ENCODE results near the gene L3MBTL4.

DNA sequence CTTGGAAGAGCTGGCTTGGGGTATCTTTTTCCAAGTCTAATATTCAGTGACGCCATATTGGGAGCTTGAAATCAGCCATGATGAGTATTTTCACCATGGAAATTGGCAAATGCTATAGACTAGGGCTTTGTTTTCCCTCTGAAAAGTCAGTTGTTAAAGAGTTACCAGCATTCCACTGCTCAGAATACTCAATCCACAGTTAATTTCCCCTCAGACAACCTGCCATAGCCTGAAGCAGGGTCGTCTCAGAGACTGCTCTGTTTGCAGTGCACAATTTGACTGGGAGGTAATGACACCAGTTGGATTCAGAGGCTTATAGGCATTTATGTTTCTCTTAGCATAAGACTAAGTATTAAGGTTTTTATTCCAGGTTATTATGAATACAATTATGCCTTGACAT, 483.9 kb downstream of the L3MBTL4 start:
- TF ChIP-seq GATA2 (IDR thresholded peaks at IDR 0.05; ENCODE audit: low read depth, low read length): no peak
- no peak for TF ChIP-seq GATA3 (IDR thresholded peaks at IDR 0.05; ENCODE audit: low read depth, low read length)
